ENCODE measurements around the gene RMDN3. TPM values are rescaled to one million over a fixed set of nuclear protein-coding genes. Genes with fewer than 3 reads are reported as not detected.

RMDN3 gene
- total and polyA plus RNA-seq, 2 of the 13 experiments (the other 11 are each of a cell fraction or from before 2014, with no cell fraction given) = 16.8 to 19.5 TPM

DNA sequence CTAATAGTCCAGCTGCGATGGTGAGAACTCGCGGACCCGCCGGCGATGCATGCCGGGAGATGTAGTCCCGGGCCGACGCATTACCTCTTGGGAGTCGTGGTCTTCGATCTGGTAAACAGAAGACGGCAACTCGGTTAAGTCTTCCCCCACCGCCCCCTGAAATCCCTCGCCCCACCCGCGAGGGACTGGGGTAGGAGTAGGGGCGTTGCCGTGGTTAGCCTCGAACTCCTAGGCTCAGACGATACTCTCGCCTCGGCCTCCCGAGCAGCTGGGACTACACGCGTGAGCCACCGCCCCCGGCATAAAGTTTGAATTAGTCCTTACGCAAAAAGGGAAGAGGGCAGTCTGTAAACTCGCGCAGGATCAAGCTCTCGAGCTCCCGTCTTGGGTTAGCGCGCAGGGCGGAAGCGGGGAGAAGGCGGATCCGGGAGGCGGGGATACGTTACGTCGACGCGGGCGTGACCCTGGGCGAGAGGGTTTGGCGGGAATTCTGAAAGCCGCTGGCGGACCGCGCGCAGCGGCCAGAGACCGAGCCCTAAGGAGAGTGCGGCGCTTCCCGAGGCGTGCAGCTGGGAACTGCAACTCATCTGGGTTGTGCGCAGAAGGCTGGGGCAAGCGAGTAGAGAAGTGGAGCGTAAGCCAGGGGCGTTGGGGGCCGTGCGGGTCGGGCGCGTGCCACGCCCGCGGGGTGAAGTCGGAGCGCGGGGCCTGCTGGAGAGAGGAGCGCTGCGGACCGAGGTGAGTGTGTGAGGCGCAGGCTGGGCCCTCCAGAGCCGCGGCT, 60.2 kb downstream of the RMDN3 start, which contains the start of gene RAD51 (continued):
- TF ChIP-seq, protein P1, sequence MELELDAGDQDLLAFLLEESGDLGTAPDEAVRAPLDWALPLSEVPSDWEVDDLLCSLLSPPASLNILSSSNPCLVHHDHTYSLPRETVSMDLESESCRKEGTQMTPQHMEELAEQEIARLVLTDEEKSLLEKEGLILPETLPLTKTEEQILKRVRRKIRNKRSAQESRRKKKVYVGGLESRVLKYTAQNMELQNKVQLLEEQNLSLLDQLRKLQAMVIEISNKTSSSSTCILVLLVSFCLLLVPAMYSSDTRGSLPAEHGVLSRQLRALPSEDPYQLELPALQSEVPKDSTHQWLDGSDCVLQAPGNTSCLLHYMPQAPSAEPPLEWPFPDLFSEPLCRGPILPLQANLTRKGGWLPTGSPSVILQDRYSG (CRISPR knock-in tag; IDR thresholded peaks at IDR 0.05) = 0 out of 2 replicates have a peak, but pooled peaks have one; percentile 81
- TF ChIP-seq HDAC2 (CRISPR knock-in tag; IDR thresholded peaks at IDR 0.05) (no peak; the same call in 1 of the 2 replicates), ZKSCAN8 (CRISPR knock-in tag; IDR thresholded peaks at IDR 0.05; ENCODE audit: borderline replicate concordance) (no peak), ZNF558 (CRISPR knock-in tag; IDR thresholded peaks at IDR 0.05; ENCODE audit: borderline replicate concordance) (peak; percentile 80; the same call in 1 of the 2 replicates), RXRB (CRISPR knock-in tag; IDR thresholded peaks at IDR 0.05; ENCODE audit: borderline replicate concordance) (peak; percentile 56; the same call in 1 of the 2 replicates), ELF4 (CRISPR knock-in tag; IDR thresholded peaks at IDR 0.05; ENCODE audit: borderline replicate concordance) (peak; percentile 89), ZNF713 (CRISPR knock-in tag; IDR thresholded peaks at IDR 0.05) (no peak), ZSCAN22 (CRISPR knock-in tag; IDR thresholded peaks at IDR 0.05) (no peak), ZNF30 (CRISPR knock-in tag; IDR thresholded peaks at IDR 0.05) (no peak), FOXO1 (CRISPR knock-in tag; IDR thresholded peaks at IDR 0.05) (no peak), ARNT2 (CRISPR knock-in tag; IDR thresholded peaks at IDR 0.05; ENCODE audit: low read depth) (peak; percentile 95), ZNF557 (CRISPR knock-in tag; IDR thresholded peaks at IDR 0.05) (no peak), RFX3 (CRISPR knock-in tag; IDR thresholded peaks at IDR 0.05) (no peak), ZNF619 (CRISPR knock-in tag; IDR thresholded peaks at IDR 0.05) (peak; percentile 60; the same call in 1 of the 2 replicates), SNAI1 (CRISPR knock-in tag; IDR thresholded peaks at IDR 0.05; ENCODE audit: borderline replicate concordance) (no peak), ZNF510 (CRISPR knock-in tag; IDR thresholded peaks at IDR 0.05; ENCODE audit: low read depth) (0 out of 2 replicates have a peak, but pooled peaks have one; percentile 64), GFI1 (CRISPR knock-in tag; IDR thresholded peaks at IDR 0.05; ENCODE audit: borderline replicate concordance) (no peak; the same call in 1 of the 2 replicates), ZMYM3 (CRISPR knock-in tag; IDR thresholded peaks at IDR 0.05) (no peak; the same call in 1 of the 2 replicates), KDM3A (CRISPR knock-in tag; IDR thresholded peaks at IDR 0.05; ENCODE audit: low read depth) (no peak), EEA1 (CRISPR knock-in tag; IDR thresholded peaks at IDR 0.05; ENCODE audit: borderline replicate concordance) (peak; percentile 49; the same call in 1 of the 2 replicates), ZNF841 (CRISPR knock-in tag; IDR thresholded peaks at IDR 0.05; ENCODE audit: borderline replicate concordance) (no peak), KAT7 (CRISPR knock-in tag; IDR thresholded peaks at IDR 0.05; ENCODE audit: borderline replicate concordance) (no peak; the same call in 1 of the 2 replicates), SP2 (CRISPR knock-in tag; IDR thresholded peaks at IDR 0.05) (peak; percentile 62; the same call in 1 of the 2 replicates), HOXD1 (CRISPR knock-in tag; IDR thresholded peaks at IDR 0.05) (peak; percentile 67)
- TF ChIP-seq, protein P2, sequence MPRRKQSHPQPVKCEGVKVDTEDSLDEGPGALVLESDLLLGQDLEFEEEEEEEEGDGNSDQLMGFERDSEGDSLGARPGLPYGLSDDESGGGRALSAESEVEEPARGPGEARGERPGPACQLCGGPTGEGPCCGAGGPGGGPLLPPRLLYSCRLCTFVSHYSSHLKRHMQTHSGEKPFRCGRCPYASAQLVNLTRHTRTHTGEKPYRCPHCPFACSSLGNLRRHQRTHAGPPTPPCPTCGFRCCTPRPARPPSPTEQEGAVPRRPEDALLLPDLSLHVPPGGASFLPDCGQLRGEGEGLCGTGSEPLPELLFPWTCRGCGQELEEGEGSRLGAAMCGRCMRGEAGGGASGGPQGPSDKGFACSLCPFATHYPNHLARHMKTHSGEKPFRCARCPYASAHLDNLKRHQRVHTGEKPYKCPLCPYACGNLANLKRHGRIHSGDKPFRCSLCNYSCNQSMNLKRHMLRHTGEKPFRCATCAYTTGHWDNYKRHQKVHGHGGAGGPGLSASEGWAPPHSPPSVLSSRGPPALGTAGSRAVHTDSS (CRISPR knock-in tag; conservative IDR thresholded peaks at IDR 0.05) = no peak
- TF ChIP-seq, protein P3, sequence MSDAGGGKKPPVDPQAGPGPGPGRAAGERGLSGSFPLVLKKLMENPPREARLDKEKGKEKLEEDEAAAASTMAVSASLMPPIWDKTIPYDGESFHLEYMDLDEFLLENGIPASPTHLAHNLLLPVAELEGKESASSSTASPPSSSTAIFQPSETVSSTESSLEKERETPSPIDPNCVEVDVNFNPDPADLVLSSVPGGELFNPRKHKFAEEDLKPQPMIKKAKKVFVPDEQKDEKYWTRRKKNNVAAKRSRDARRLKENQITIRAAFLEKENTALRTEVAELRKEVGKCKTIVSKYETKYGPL (CRISPR knock-in tag; IDR thresholded peaks at IDR 0.05) = no peak; the same call in 1 of the 2 replicates
- TF ChIP-seq, protein P4, sequence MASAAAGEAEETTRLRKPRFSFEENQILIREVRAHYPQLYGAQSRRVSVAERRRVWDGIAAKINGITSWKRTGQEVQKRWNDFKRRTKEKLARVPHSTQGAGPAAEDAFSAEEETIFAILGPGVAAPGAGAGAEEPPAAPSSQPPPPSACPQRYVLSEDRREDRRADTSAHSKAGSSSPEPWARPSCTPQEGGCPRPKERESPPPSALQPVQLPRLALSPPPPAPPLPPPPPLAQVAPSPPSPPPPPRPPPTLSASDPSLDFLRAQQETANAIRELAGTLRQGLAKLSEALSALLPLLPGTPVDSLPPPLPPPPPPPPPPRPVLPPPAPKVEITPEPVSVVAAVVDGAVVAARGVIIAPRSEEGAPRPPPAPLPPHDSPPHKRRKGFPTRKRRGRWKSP (CRISPR knock-in tag; IDR thresholded peaks at IDR 0.05) = peak; percentile 90

Data from HepG2 (cell line).